Measurements from ENCODE around the gene LRP1B. TPM values are rescaled to one million over a fixed set of nuclear protein-coding genes. Genes with fewer than 3 reads are reported as not detected.

Gene LRP1B
- total and polyA plus RNA-seq, 2 of the 8 experiments (the other 6 are each of a cell fraction or from before 2014, with no cell fraction given): 0.03 TPM; not detected in 1

- H3K27ac ChIP-seq (ENCODE audit: low read depth, low read length): no peak overlapping the region
- no peak overlapping the region for H3K56ac ChIP-seq (replicated peaks; ENCODE audit: insufficient read length, low read depth, low read length)
- no peak overlapping the region for H3K9ac ChIP-seq (replicated peaks in 1 of 4; ENCODE audit: extremely low read depth in 1 of 4, low read depth in 3 of 4, low read length in 3 of 4)
- no peak for FAIRE-seq
- no peak overlapping the region for H3K4me3 ChIP-seq (ENCODE audit: extremely low read depth in 1 of 4, insufficient read depth in 2 of 4, low read depth in 3 of 4, low read length in 4 of 4)
- H3K4me2 ChIP-seq (ENCODE audit: insufficient read depth in 1 of 2, low read depth in 2 of 2, low read length in 2 of 2): no peak overlapping the region
- no peaks in the 10 kb centered on the region for H3K4me1 ChIP-seq (replicated peaks in 1 of 4; ENCODE audit: control insufficient read depth in 3 of 4, insufficient read depth in 4 of 4, low read length in 3 of 4)
- H2BK120ac ChIP-seq (replicated peaks; ENCODE audit: low read depth, low read length): no peak overlapping the region
- no peaks in the 10 kb centered on the region for H3K23me2 ChIP-seq (ENCODE audit: low read depth, low read length)
- H2BK12ac ChIP-seq (ENCODE audit: low read depth, low read length): no peak overlapping the region
- no peaks in the 10 kb centered on the region for H3K36me3 ChIP-seq (ENCODE audit: control insufficient read depth in 2 of 4, insufficient read depth in 4 of 4, low read length in 3 of 4)
- no peak overlapping the region for H3K23ac ChIP-seq (ENCODE audit: insufficient read length)
- H3K79me2 ChIP-seq (ENCODE audit: control insufficient read depth in 1 of 2, insufficient read depth in 2 of 2, low read length in 2 of 2): no peaks in the 10 kb centered on the region
- no peak overlapping the region for H2BK5ac ChIP-seq (ENCODE audit: low read depth, low read length)
- POLR2A ChIA-PET (ENCODE audit: partially characterized antibody): no interaction called here
- WGBS, 2 experiments (ENCODE audit: extremely low coverage in 1 of 2, insufficient coverage in 1 of 2, insufficient read length in 1 of 2, insufficient replicate concordance in 2 of 2, low coverage in 1 of 2, low lambda C conversion rate in 2 of 2, missing lambda C conversion rate in 1 of 2): 90% methylated on average over 1 of the region's 1 CpG; no CpG with 5 or more reads in 1 of the 2 experiments
- H2AFZ ChIP-seq (ENCODE audit: low read length): no peak overlapping the region
- H2BK20ac ChIP-seq (ENCODE audit: low read length): no peak overlapping the region
- no peak overlapping the region for H4K91ac ChIP-seq (replicated peaks; ENCODE audit: insufficient read length, low read length)
- no peak overlapping the region for H4K8ac ChIP-seq (ENCODE audit: extremely low read depth, insufficient read depth, low read length)
- DNase-seq (ENCODE audit: low read depth in 1 of 2, low spot score in 2 of 2): no peak
- no peak overlapping the region for H3K14ac ChIP-seq (ENCODE audit: insufficient read length)
- H2AK5ac ChIP-seq (ENCODE audit: low read depth, low read length): no peak overlapping the region
- H3K9me3 ChIP-seq (ENCODE audit: insufficient read depth in 2 of 2, low read depth in 1 of 2, low read length in 1 of 2): no peaks in the 10 kb centered on the region
- H3K4ac ChIP-seq (replicated peaks; ENCODE audit: insufficient read length, low read depth, low read length): no peak overlapping the region
- no peaks in the 10 kb centered on the region for H3K79me1 ChIP-seq (ENCODE audit: low read depth, low read length)
- no peak overlapping the region for H3K18ac ChIP-seq (ENCODE audit: extremely low read depth, low read length)
- CTCF ChIA-PET (ENCODE audit: partially characterized antibody): no interaction called here
- no peaks in the 10 kb centered on the region for H3K27me3 ChIP-seq (replicated peaks in 1 of 4; ENCODE audit: control insufficient read depth in 3 of 4, extremely low read depth in 1 of 4, insufficient read depth in 3 of 4, low read length in 3 of 4)
- no peak overlapping the region for H2BK15ac ChIP-seq (ENCODE audit: low read length)
- H4K20me1 ChIP-seq (replicated peaks in 1 of 2; ENCODE audit: control insufficient read depth in 1 of 2, insufficient read depth in 2 of 2, low read length in 2 of 2): no peaks in the 10 kb centered on the region
- no peak overlapping the region for H4K5ac ChIP-seq (ENCODE audit: insufficient read length, low read depth, low read length)
- TF ChIP-seq JUN (IDR thresholded peaks at IDR 0.05; ENCODE audit: low read depth, low read length) (no peak), NANOG (IDR thresholded peaks at IDR 0.05; ENCODE audit: insufficient read depth, low read depth, low read length, poor library complexity, severe bottlenecking) (no peak), ASH2L (IDR thresholded peaks at IDR 0.05; ENCODE audit: low read length) (no peak), JUND (IDR thresholded peaks at IDR 0.05; ENCODE audit: low read length) (no peak), EGR1 (IDR thresholded peaks at IDR 0.05; ENCODE audit: borderline replicate concordance, low read depth, low read length) (no peak), CTBP2 (IDR thresholded peaks at IDR 0.05; ENCODE audit: borderline replicate concordance, insufficient read depth, insufficient read length, low read length) (no peak), SP2 (IDR thresholded peaks at IDR 0.05; ENCODE audit: low read length) (no peak), BACH1 (IDR thresholded peaks at IDR 0.05; ENCODE audit: low read length) (no peak), RBBP5 (IDR thresholded peaks at IDR 0.05; ENCODE audit: borderline replicate concordance, low read depth, low read length) (no peak), TAF7 (optimal IDR thresholded peaks at IDR 0.05; ENCODE audit: borderline replicate concordance, low read depth, low read length) (no peak), MAX (IDR thresholded peaks at IDR 0.05) (no peak), SRF (IDR thresholded peaks at IDR 0.05; ENCODE audit: low read depth, low read length) (no peak), RFX5 (IDR thresholded peaks at IDR 0.05; ENCODE audit: borderline replicate concordance, low read depth, low read length) (no peak)
Measured at GRCh38 chr2:141888987-141889555, 241.7 kb downstream of the LRP1B start.

Data from H1 (cell line).